Measurements from ENCODE around the gene GTF2H4. TPM values are rescaled to one million over a fixed set of nuclear protein-coding genes. Genes with fewer than 3 reads are reported as not detected.

Gene GTF2H4
- total and polyA plus RNA-seq, 2 experiments from 2014 or later = 13.6 to 15.2 TPM

GRCh38 chr6:30889921-30890645 lies 17.9 kb upstream of the GTF2H4 start:
- H3K4me2 ChIP-seq = no peak overlapping the region
- H3K4me3 ChIP-seq = no peak overlapping the region
- WGBS (ENCODE audit: low lambda C conversion rate, missing lambda C conversion rate) = 88% methylated on average over 14 of the region's 14 CpGs
- H2AFZ ChIP-seq = no peak overlapping the region
- TF ChIP-seq, protein P1, sequence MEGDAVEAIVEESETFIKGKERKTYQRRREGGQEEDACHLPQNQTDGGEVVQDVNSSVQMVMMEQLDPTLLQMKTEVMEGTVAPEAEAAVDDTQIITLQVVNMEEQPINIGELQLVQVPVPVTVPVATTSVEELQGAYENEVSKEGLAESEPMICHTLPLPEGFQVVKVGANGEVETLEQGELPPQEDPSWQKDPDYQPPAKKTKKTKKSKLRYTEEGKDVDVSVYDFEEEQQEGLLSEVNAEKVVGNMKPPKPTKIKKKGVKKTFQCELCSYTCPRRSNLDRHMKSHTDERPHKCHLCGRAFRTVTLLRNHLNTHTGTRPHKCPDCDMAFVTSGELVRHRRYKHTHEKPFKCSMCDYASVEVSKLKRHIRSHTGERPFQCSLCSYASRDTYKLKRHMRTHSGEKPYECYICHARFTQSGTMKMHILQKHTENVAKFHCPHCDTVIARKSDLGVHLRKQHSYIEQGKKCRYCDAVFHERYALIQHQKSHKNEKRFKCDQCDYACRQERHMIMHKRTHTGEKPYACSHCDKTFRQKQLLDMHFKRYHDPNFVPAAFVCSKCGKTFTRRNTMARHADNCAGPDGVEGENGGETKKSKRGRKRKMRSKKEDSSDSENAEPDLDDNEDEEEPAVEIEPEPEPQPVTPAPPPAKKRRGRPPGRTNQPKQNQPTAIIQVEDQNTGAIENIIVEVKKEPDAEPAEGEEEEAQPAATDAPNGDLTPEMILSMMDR (IDR thresholded peaks at IDR 0.05; ENCODE audit: poor library complexity) = no peak
- TF ChIP-seq EZH2phosphoT487 (IDR thresholded peaks at IDR 0.05; ENCODE audit: low read depth, severe bottlenecking, unreplicated experiment) (no peak), EZH2 (IDR thresholded peaks at IDR 0.05; ENCODE audit: borderline replicate concordance) (no peak)
- no peaks in the 10 kb centered on the region for H3K9me3 ChIP-seq (ENCODE audit: low read depth)
- peaks cover 36% of the 10 kb centered on the region for H4K20me1 ChIP-seq (ENCODE audit: insufficient read depth, poor library complexity, severe bottlenecking)
- DNase-seq (ENCODE audit: low spot score) = no peak
- peaks cover 15% of the 10 kb centered on the region for H3K4me1 ChIP-seq (ENCODE audit: insufficient read depth)
- H3K27ac ChIP-seq = no peak overlapping the region
- peaks cover 59% of the 10 kb centered on the region for H3K79me2 ChIP-seq
- no peaks in the 10 kb centered on the region for H3K27me3 ChIP-seq
- no peaks in the 10 kb centered on the region for H3K9me2 ChIP-seq (replicated peaks; ENCODE audit: insufficient read depth)
- no peaks in the 10 kb centered on the region for H3K36me3 ChIP-seq (replicated peaks; ENCODE audit: insufficient read depth, low read depth)

- no peak overlapping the region for H3K27ac ChIP-seq
- H3K36me3 ChIP-seq (replicated peaks; ENCODE audit: insufficient read depth, low read depth) = no peaks in the 10 kb centered on the region
These were observed 17.2 kb upstream of the GTF2H4 start for GRCh38 chr6:30890646-30891449.

DNA sequence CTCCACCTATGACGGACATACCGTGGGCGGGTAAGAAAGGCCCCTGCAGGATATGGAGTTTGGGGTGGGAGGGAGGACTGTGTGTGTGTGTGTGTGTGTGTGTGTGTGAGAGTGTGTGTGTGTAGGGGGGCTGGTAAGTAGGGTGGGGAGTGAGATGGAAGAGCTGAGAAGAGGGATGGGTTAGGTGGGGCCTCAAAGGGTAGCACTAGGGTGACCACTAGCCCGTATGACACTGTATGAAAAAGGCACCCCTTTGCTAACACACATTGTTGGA lies 16.6 kb upstream of the GTF2H4 start:
- Histone ChIP-seq H3K4me1 (ENCODE audit: insufficient read depth) (peaks cover 9% of the 10 kb centered on the region), H3K27ac (no peak overlapping the region), H3K4me2 (no peak overlapping the region), H2AFZ (no peak overlapping the region), H3K4me3 (no peak overlapping the region), H3K79me2 (peaks cover 52% of the 10 kb centered on the region), H3K36me3 (replicated peaks; ENCODE audit: insufficient read depth, low read depth) (no peaks in the 10 kb centered on the region), H3K9me2 (replicated peaks; ENCODE audit: insufficient read depth) (no peaks in the 10 kb centered on the region), H4K20me1 (ENCODE audit: insufficient read depth, poor library complexity, severe bottlenecking) (peaks cover 36% of the 10 kb centered on the region), H3K9me3 (ENCODE audit: low read depth) (no peaks in the 10 kb centered on the region), H3K27me3 (no peaks in the 10 kb centered on the region)
- 91% methylated on average over 4 of the region's 4 CpGs for WGBS (ENCODE audit: low lambda C conversion rate, missing lambda C conversion rate)
- no peak for TF ChIP-seq EZH2 (IDR thresholded peaks at IDR 0.05; ENCODE audit: borderline replicate concordance)
- TF ChIP-seq, protein P1 (IDR thresholded peaks at IDR 0.05; ENCODE audit: poor library complexity) = no peak
- no peak for TF ChIP-seq EZH2phosphoT487 (IDR thresholded peaks at IDR 0.05; ENCODE audit: low read depth, severe bottlenecking, unreplicated experiment)
- no peak for DNase-seq (ENCODE audit: low spot score)

More at GRCh38 chr6:30890646-30891449, 17.2 kb upstream of the GTF2H4 start:
- Histone ChIP-seq H3K79me2 (peaks cover 54% of the 10 kb centered on the region), H4K20me1 (ENCODE audit: insufficient read depth, poor library complexity, severe bottlenecking) (peaks cover 36% of the 10 kb centered on the region), H3K4me3 (no peak overlapping the region), H3K27me3 (no peaks in the 10 kb centered on the region), H3K9me3 (ENCODE audit: low read depth) (no peaks in the 10 kb centered on the region), H3K9me2 (replicated peaks; ENCODE audit: insufficient read depth) (no peaks in the 10 kb centered on the region), H3K4me1 (ENCODE audit: insufficient read depth) (peaks cover 11% of the 10 kb centered on the region), H3K4me2 (no peak overlapping the region), H2AFZ (no peak overlapping the region)
- TF ChIP-seq EZH2phosphoT487 (IDR thresholded peaks at IDR 0.05; ENCODE audit: low read depth, severe bottlenecking, unreplicated experiment) (no peak), EZH2 (IDR thresholded peaks at IDR 0.05; ENCODE audit: borderline replicate concordance) (no peak)
- TF ChIP-seq, protein P1 (IDR thresholded peaks at IDR 0.05; ENCODE audit: poor library complexity) = no peak
- WGBS (ENCODE audit: low lambda C conversion rate, missing lambda C conversion rate) = 90% methylated on average over 12 of the region's 12 CpGs
- no peak for DNase-seq (ENCODE audit: low spot score)

Measured in hepatocyte (in vitro differentiated cells).